ENCODE data around the gene SLC18B1. TPM values are rescaled to one million over a fixed set of nuclear protein-coding genes. Genes with fewer than 3 reads are reported as not detected.

Gene SLC18B1
- total RNA-seq, 2 experiments from 2014 or later: 5.8 to 6.0 TPM

- Histone ChIP-seq H4K20me1 (ENCODE audit: insufficient read depth, low read length) (no peaks in the 10 kb centered on the region), H3K9me2 (ENCODE audit: insufficient read depth, low read length) (no peaks in the 10 kb centered on the region), H3K36me3 (ENCODE audit: insufficient read depth, low read length) (no peaks in the 10 kb centered on the region), H3K27ac (ENCODE audit: low read depth, low read length, poor library complexity, severe bottlenecking) (no peak overlapping the region), H3K79me2 (ENCODE audit: insufficient read depth, low read depth, low read length) (no peaks in the 10 kb centered on the region), H2AFZ (ENCODE audit: low read length) (no peak overlapping the region), H3K4me2 (ENCODE audit: low read length) (no peak overlapping the region), H3K9me3 (ENCODE audit: low read length) (no peaks in the 10 kb centered on the region), H3K4me1 (ENCODE audit: insufficient read depth, low read length, poor library complexity, severe bottlenecking) (no peaks in the 10 kb centered on the region), H3K4me3 (ENCODE audit: low read depth, low read length, poor library complexity, severe bottlenecking) (no peak overlapping the region)
- no TSS peak for BruUV-seq (replicated peaks)
- POLR2A ChIA-PET: interaction anchor here (0.6 kb wide), 1 partner anchor 19 kb away, joined by 4 read pairs; no protein-coding TSS in a partner anchor
- no peak for DNase-seq (ENCODE audit: low spot score)
- CTCF ChIA-PET (ENCODE audit: unreplicated experiment): no interaction called here
- TF ChIP-seq CTCF (conservative IDR thresholded peaks at IDR 0.05; ENCODE audit: low read length): no peak
- intact Hi-C loops (cut with micrococcal nuclease; ENCODE audit: unreplicated experiment): no loop called here
Observed at GRCh38 chr6:132841966-132842365, 43.5 kb upstream of the SLC18B1 start.

- H3K4me2 ChIP-seq (ENCODE audit: low read length): no peak overlapping the region
- no peaks in the 10 kb centered on the region for H3K36me3 ChIP-seq (ENCODE audit: insufficient read depth, low read length)
- no peak overlapping the region for H2AFZ ChIP-seq (ENCODE audit: low read length)
- no TSS peak for BruUV-seq (replicated peaks)
- intact Hi-C loops (cut with micrococcal nuclease; ENCODE audit: unreplicated experiment): loop anchor here (10.0 kb wide), 1 partner anchor 682 kb away; no protein-coding TSS in a partner anchor
- no peaks in the 10 kb centered on the region for H3K79me2 ChIP-seq (ENCODE audit: insufficient read depth, low read depth, low read length)
- H3K4me1 ChIP-seq (ENCODE audit: insufficient read depth, low read length, poor library complexity, severe bottlenecking): no peaks in the 10 kb centered on the region
- TF ChIP-seq CTCF (conservative IDR thresholded peaks at IDR 0.05; ENCODE audit: low read length): no peak
- TF ChIP-seq EZH2phosphoT487 (IDR thresholded peaks at IDR 0.05; ENCODE audit: borderline replicate concordance, low read depth, low read length): no peak
- ChIA-PET CTCF (ENCODE audit: unreplicated experiment) (no interaction called here), POLR2A (interaction anchor here (0.6 kb wide), 1 partner anchor 86 kb away, joined by 3 read pairs; no protein-coding TSS in a partner anchor)
- H4K20me1 ChIP-seq (ENCODE audit: insufficient read depth, low read length): no peaks in the 10 kb centered on the region
- DNase-seq (ENCODE audit: low spot score): no peak
- H3K9me2 ChIP-seq (ENCODE audit: insufficient read depth, low read length): no peaks in the 10 kb centered on the region
- no peak overlapping the region for H3K4me3 ChIP-seq (ENCODE audit: low read depth, low read length, poor library complexity, severe bottlenecking)
- no peaks in the 10 kb centered on the region for H3K9me3 ChIP-seq (ENCODE audit: low read length)
- H3K27ac ChIP-seq (ENCODE audit: low read depth, low read length, poor library complexity, severe bottlenecking): no peak overlapping the region
Observed at GRCh38 chr6:132832891-132833290, 34.5 kb upstream of the SLC18B1 start.

GRCh38 chr6:132830334-132830751 lies 31.9 kb upstream of the SLC18B1 start:
- CTCF ChIA-PET (ENCODE audit: unreplicated experiment): no interaction called here
- no peak overlapping the region for H3K4me3 ChIP-seq (ENCODE audit: low read depth, low read length, poor library complexity, severe bottlenecking)
- H3K9me3 ChIP-seq (ENCODE audit: low read length): no peaks in the 10 kb centered on the region
- no peaks in the 10 kb centered on the region for H3K79me2 ChIP-seq (ENCODE audit: insufficient read depth, low read depth, low read length)
- H2AFZ ChIP-seq (ENCODE audit: low read length): no peak overlapping the region
- H4K20me1 ChIP-seq (ENCODE audit: insufficient read depth, low read length): no peaks in the 10 kb centered on the region
- no peaks in the 10 kb centered on the region for H3K4me1 ChIP-seq (ENCODE audit: insufficient read depth, low read length, poor library complexity, severe bottlenecking)
- intact Hi-C loops (cut with micrococcal nuclease; ENCODE audit: unreplicated experiment): loop anchor here (10.0 kb wide), 1 partner anchor 684 kb away; no protein-coding TSS in a partner anchor
- no peaks in the 10 kb centered on the region for H3K36me3 ChIP-seq (ENCODE audit: insufficient read depth, low read length)
- TF ChIP-seq EZH2phosphoT487 (IDR thresholded peaks at IDR 0.05; ENCODE audit: borderline replicate concordance, low read depth, low read length) (no peak), CTCF (conservative IDR thresholded peaks at IDR 0.05; ENCODE audit: low read length) (peak; percentile 75)
- POLR2A ChIA-PET: interaction anchor here (1.0 to 1.2 kb wide), 2 partner anchors 13 to 161 kb away, joined by 5 to 6 read pairs; no protein-coding TSS in a partner anchor
- H3K4me2 ChIP-seq (ENCODE audit: low read length): no peak overlapping the region
- H3K9me2 ChIP-seq (ENCODE audit: insufficient read depth, low read length): no peaks in the 10 kb centered on the region
- no TSS peak for BruUV-seq (replicated peaks)
- no peak overlapping the region for H3K27ac ChIP-seq (ENCODE audit: low read depth, low read length, poor library complexity, severe bottlenecking)
- DNase-seq (ENCODE audit: low spot score): peak; percentile 25
